ENCODE data around the gene ASIC5.

DNA sequence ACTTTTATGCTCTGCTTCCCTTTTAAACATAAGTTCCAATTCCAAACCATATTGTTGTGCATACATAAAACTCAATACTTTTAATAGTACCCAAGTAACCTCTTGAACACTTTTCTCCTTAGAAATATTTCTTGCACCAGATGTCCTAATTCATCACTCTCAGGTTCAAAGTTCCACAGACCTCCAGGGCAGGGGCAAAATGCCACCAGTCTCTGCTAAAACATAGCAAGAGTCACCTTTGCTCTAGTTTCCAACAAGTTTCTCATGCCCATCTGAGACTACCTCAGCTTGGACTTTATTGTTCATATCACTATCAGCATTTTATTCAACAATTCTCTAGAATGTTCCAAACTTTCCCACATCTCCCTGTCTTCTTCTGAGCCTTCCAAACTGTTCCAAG, 13.7 kb upstream of the ASIC5 start:
- TF ChIP-seq POLR2A (IDR thresholded peaks at IDR 0.05; ENCODE audit: extremely low read depth, insufficient read length) (no peak), MYC (IDR thresholded peaks at IDR 0.05; ENCODE audit: low read depth, low read length) (no peak)
- TF ChIP-seq, protein P1, sequence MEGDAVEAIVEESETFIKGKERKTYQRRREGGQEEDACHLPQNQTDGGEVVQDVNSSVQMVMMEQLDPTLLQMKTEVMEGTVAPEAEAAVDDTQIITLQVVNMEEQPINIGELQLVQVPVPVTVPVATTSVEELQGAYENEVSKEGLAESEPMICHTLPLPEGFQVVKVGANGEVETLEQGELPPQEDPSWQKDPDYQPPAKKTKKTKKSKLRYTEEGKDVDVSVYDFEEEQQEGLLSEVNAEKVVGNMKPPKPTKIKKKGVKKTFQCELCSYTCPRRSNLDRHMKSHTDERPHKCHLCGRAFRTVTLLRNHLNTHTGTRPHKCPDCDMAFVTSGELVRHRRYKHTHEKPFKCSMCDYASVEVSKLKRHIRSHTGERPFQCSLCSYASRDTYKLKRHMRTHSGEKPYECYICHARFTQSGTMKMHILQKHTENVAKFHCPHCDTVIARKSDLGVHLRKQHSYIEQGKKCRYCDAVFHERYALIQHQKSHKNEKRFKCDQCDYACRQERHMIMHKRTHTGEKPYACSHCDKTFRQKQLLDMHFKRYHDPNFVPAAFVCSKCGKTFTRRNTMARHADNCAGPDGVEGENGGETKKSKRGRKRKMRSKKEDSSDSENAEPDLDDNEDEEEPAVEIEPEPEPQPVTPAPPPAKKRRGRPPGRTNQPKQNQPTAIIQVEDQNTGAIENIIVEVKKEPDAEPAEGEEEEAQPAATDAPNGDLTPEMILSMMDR (IDR thresholded peaks at IDR 0.05; ENCODE audit: low read depth, low read length) = no peak
